ENCODE measurements around the gene RBPJL.

- TF ChIP-seq UBTF (CRISPR knock-in tag; IDR thresholded peaks at IDR 0.05) (no peak), TAF15 (IDR thresholded peaks at IDR 0.05; ENCODE audit: low read depth, low read length, poor library complexity, severe bottlenecking) (no peak), YY1 (IDR thresholded peaks at IDR 0.05; ENCODE audit: insufficient read depth, insufficient replicate concordance, low read depth, low read length) (no peak), ZNF644 (CRISPR knock-in tag; IDR thresholded peaks at IDR 0.05; ENCODE audit: low read depth) (no peak), EP300 (IDR thresholded peaks at IDR 0.05; ENCODE audit: low read depth in 2 of 2, low read length in 2 of 2) (no peak), EP300 (CRISPR knock-in tag; IDR thresholded peaks at IDR 0.05; ENCODE audit: borderline replicate concordance) (no peak), ATF3 (CRISPR knock-in tag; IDR thresholded peaks at IDR 0.05) (no peak), FOXA1 (IDR thresholded peaks at IDR 0.05) (no peak), FOXA1 (CRISPR knock-in tag; IDR thresholded peaks at IDR 0.05) (no peak), GLI4 (CRISPR knock-in tag; IDR thresholded peaks at IDR 0.05; ENCODE audit: borderline replicate concordance) (no peak), NR2F1 (CRISPR knock-in tag; IDR thresholded peaks at IDR 0.05) (no peak), KDM1A (CRISPR knock-in tag; IDR thresholded peaks at IDR 0.05) (no peak), JUNB (CRISPR knock-in tag; IDR thresholded peaks at IDR 0.05; ENCODE audit: borderline replicate concordance) (no peak), ZBTB26 (CRISPR knock-in tag; IDR thresholded peaks at IDR 0.05; ENCODE audit: borderline replicate concordance) (no peak), CC2D1A (CRISPR knock-in tag; IDR thresholded peaks at IDR 0.05) (no peak), FOXM1 (CRISPR knock-in tag; IDR thresholded peaks at IDR 0.05) (no peak)
These were observed 47.1 kb downstream of the RBPJL start for GRCh38 chr20:45353746-45354145.

All from HepG2 (cell line).